GM19035 (cell line): ENCODE results near the gene CERS4.
"Not testable (repeated sequence)": the region's sequence is repeated elsewhere in the genome, so short reads cannot be mapped to it uniquely, and the experiment has no call there.

Source experiments
- ATAC-seq: cut with Tn5 transposase; IDR thresholded peaks from one replicate; pipeline ENCODE4 v1.9.1; 2021; ENCODE audit not compliant: unreplicated experiment

The CERS4 gene

DNA sequence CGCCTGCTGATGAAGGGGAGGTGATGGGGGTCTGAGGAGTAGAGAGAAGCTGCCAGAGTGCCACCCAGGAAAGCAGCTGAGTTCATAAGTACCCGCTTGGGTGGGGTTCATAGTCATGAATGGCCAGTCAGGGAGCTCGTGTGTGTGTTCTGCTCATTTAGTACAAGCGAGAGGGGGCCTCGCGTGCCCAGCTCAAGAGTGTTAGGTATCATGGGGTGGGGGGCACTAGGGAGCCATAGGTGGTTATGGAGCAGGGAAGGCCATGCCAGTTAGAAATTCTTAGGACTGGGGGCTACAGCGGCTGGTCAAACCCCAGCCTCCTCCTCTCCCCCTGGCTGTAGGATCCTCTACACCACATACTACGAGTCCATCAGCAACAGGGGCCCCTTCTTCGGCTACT, 52.2 kb downstream of the CERS4 start:
- ATAC-seq = no peak

DNA sequence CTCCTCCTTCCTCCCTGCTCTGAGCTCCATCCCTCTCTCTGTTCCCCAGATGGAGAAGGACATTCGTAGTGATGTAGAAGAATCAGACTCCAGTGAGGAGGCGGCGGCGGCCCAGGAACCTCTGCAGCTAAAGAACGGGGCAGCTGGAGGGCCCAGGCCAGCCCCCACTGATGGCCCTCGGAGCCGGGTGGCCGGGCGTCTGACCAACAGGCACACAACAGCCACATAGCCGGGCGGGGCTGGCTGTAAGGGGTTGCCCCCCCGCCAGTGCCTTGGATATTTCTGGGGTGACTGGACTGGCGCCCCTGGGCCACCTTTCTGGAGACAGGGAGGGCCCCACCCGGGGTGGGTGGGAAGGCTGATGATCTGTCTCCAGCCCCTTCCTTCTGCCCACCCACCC, 52.7 kb downstream of the CERS4 start:
- no peak for ATAC-seq

DNA sequence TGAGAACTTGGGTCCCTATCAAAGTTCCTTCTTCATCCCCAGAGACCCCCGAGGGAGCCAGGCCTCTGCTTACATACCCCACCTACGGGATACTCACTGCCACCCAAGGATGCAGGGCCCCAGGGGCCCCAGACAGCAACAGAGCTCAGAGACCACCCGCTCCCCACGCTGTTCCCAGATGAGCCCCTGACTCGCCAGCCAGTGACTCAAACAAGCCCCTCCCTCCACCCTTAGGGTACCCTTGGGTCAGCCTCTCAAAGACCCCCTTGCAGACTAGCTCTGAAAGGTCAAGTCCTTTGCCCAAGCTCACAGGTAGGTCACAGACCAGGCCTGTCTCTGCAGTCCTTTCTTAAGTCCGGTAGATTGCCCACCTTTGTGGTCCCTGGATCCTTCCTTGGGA, 53.3 kb downstream of the CERS4 start:
- ATAC-seq = no peak

DNA sequence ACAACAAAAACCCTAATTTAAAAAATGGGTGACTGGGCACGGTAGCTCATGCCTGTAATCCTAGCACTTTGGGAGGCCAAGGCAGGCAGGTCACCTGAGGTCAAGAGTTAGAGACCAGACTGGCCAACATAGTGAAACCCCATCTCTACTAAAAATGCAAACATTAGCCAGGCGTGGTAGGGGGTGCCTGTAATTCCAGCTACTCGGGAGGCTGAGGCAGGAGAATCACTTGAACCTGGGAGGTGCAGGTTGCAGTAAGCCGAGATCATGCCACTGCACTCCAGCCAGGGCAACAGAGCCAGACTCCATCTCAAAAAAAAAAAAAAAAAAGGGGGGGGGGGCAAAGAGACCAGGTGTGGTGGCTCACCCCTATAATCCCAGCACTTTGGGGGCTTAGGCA, 55.1 kb downstream of the CERS4 start:
- not testable (repeated sequence) for ATAC-seq

DNA sequence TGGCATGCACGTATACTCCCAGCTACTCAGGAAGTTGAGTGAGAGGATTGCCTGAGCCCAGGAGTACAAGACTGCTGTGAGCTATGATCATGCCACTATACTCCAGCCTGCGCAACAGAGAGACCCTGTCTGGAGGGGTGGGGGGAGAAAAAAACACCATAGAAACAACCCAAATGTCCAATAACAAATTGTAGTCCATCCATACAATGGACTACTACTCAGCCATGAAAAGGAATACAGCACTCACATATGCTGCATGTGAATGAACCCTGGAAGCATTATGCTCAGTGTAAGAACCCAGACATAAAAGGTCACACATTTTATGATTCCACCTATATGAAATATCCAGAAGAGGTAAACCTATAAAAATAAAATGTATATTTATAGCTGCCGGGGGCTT, 56.7 kb downstream of the CERS4 start:
- ATAC-seq = no peak

DNA sequence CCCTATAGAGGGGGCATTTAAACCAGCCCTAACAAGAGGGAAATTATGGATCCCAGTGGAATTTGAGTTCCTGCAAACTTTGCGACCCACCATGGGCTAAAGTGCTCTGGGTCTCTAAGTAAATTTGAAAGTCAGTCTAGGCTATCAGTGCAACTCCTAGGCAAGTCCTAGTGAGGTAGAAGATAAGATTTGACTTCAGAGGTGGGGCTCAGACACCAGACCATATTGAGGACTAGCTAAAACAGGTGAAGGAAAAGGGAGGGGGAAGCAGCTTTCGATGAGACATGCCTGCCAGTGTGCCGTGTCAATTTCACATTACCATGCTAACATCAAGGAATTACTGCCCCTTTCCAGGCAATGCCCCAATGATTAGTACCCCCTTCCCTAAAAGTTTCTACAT, 60.6 kb downstream of the CERS4 start:
- no peak for ATAC-seq

DNA sequence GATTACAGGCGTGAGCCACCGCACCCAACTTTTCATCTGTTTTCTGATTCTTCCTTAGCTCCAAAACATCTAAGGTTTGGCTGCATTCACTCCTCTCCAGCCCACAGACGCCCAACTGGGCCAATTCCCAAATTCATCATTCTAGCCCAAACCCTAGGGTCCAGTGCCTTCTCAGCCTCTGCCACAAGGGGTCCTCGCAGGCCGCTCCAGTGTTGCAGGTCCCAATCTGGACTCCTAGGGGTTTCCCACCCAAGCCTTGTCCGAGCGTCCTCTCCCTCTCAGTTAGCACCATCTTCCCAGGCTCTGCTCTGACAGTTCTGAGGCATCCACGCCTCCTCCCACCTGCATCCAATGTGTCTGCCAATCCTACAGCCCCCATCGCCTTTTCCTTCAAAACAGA, 67.3 kb downstream of the CERS4 start:
- not testable (repeated sequence) for ATAC-seq

DNA sequence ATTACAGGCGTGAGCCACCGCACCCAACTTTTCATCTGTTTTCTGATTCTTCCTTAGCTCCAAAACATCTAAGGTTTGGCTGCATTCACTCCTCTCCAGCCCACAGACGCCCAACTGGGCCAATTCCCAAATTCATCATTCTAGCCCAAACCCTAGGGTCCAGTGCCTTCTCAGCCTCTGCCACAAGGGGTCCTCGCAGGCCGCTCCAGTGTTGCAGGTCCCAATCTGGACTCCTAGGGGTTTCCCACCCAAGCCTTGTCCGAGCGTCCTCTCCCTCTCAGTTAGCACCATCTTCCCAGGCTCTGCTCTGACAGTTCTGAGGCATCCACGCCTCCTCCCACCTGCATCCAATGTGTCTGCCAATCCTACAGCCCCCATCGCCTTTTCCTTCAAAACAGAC, 82.2 kb downstream of the CERS4 start:
- not testable (repeated sequence) for ATAC-seq

DNA sequence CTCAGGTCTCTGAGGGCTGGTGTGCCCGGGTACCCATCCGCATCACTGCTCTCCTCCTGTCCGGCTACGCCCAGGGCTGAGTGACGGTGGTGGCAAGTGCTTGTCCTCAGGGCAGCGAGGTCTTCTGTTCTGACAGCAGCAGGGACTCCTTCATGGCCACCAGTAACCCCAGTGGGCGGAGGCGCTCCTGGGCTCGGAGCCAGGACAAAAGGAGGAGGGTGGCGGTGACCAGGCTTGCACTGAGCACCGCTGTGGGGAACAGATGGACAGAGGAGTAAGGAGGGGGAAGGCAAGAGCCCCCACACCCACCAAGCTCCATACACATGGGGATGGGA, 93.2 kb downstream of the CERS4 start:
- ATAC-seq = no peak

DNA sequence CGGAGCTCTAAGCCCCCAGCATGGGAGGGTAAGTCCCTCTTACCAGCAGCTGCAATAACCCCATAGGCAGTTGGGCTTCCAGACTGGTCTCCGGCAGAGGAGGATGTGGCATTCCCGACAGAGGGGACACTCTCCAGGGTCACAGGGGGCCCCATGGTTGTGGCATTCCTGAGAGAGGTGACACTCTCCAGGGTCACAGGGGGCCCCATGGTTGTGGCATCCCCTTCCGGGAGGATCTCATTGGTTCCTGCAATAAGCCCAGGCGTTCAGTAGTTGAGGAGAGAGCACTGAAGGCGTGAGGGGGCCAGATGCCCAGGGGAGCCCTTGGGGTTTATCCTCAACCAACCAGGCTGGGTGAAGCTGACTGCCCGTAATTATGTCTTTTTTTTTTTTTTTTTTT, 93.6 kb downstream of the CERS4 start:
- ATAC-seq = no peak

DNA sequence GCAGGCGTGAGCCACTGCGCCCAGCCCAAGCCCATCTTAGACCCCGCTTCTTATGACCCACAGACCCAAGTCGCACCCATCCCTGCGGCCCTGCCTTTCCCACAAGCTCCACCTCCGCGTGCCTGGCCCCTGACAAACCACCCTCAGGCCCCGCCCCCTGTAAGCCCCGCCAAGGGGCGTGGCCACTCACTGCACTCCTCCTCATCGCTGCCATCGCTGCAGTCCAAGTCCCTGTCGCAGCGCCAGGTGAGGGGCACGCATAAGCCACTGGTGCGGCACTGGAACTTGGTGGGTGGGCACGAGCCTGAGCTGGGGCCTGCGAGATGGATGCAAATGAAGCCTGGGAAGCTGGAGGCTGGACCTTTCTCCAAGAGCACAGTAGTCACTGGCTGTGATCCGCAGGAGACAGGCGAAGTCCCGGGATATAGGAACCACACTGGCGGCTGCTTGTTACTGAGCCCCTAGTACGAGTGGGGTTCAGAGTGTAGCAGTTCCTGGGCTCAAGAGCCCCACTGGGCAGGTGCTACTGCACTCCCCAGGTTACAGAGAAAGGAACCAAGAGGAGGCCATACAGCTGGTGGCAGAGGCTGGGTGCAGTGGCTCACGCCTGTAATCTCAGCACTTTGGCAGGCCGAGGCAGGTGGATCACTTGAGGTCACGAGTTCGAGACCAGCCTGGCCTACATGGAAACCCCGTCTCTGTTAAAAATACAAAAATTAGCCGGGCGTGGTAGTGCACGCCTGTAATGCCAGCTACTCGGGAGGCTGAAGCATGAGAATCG, 95.9 kb downstream of the CERS4 start:
- no peak for ATAC-seq

DNA sequence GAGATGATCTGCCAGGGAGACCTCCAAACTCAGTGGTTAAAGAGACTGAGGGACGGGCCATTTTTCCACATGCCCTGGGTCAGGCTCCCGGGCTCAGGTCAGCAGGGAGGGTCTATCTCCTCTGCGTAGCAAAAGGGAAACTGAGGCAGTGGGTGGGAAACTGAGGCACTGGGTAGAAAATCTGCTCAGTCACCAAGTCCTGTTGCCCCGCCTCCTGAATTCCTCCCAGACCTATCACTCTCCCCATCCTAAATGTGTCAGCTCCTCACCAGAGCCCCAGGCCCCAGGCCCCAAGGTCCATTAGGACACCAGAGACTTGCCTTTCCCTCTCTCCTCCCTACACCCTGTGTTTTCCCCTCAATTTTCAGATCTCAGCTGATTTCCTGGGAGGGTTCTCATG, 96.6 kb downstream of the CERS4 start:
- no peak for ATAC-seq

DNA sequence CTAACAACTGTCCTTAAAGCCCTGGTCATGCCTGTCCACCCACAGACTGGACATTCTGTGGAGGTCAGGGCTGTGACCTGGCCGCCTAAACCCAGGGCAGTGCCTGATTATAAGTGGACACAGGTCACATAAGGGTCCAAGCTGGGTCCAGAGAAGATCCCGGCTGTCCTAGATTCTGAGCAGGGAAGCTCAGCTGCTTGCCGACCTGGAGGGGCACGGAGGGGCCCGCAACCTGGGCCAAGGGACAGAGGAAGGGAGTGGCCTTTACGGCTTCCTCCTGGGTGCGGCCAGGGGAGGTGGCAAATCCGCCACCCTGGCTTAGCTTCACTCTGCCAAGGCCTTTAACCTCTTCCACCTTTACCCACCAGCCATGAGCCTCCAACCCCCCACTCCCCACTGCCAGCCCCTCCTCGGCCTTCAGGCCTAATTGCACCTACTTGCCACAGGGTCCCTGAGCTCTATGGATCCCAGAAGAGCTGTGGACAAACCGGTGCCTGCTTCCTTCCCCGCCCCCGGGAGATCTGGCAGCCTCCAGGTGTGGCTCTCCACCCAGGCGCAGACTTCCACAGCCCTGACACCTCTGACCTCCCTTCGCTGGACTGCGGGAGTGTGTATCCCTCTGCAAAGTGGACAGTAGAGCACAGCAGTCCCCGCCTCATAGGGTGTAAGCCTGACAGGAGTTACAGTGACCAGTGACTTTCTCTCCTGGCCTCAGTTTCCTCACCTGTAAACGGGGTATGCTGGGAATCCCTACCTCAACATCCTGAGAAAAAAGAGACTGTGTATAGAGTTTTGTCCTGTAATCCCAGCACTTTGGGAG, 97.3 kb downstream of the CERS4 start:
- ATAC-seq = no peak

DNA sequence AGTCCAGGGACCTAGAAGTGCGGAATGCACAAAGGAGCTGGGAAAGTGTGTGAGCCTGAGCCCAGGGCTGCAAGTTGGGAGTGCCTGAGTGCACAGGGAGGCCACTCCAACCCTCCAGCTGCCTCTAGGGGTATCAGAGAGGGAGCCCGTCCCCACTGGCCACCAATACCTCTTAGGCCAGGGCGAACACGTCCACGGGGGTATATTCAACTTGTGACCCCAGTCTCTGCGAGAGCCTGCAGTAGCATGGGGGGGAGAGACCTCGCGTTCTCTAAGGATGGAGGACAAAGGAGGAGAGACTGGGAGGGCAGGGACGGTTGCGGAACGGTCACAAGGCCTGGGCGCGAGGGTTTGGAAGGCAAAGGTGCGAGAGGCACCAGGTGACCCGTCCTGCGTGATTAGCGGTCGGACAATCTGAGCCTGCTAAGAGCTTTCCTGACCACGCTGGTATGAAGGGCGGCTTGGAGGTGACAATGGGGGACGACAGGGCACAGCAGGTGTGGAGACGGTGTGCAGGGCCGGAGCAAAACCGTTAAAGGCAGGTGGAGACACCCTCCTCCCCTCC, 98.3 kb downstream of the CERS4 start:
- ATAC-seq = no peak

DNA sequence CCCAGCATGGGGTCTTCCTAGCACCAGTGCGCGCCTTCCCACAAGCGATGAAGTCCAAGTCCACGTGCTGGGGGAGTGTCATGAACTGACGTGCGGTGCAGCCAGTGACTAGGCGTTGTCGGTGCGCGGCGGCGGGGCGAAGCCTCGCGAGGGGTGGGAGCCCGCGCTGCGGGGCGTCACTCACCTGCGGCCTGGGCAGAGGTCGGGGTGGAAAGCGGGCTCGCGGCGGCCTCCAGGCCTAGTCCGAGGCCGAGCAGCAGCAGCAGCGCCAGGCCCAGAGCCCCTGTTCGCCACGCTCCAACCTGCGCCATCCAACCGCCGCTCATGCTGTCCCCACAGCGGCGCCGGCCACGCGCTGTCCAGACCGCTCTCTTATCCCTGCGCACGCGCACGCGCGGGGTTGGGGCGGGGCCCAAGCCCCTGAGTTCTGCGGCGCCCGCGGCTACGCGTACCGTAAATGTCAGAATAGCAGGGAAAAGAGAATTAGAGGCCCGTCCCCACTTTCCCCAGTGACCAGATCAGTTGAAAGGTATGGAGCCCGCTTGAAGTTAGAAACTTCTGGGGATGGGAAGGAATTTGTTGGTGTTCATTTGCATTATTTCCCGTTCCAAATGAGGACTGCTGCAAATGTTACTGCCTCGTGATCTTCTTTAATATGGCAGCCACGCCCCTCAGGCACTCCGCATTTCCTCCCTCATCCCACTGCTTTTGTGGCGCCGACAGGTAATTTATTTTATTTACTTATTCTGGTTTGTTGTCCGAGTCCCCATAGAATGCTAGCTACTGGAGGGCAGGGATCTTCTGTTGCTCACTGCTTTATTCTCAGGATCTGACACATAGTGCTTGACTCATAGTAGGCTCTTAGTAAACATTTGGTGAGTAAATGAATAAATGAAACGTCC, 99.0 kb downstream of the CERS4 start, which contains the start of gene CD320:
Gene CD320 (minus strand): TSS at position 394 of the 902 bp plus-strand sequence. CDS start 68 bp downstream, at position 326.
- peak; percentile 82 for ATAC-seq

DNA sequence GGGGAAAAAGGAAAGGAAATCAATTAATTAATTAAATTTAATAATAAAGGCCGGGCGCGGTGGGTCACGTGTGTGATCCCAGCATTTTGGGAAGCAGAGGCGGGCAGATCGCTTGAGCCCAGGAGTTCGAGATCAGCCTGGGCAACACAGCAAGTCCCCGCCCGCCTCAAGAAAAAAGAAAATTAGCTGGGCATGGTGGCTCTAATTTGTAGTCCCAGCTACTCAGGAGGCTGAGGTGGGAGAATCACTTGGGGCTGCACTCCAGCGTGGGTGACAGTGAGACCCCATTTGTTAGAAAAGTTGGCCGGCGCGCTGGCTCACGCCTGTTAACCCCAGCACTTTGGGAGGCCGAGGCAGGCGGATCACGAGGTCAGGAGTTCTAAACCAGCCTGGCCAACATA, 99.7 kb downstream of the CERS4 start:
- no peak for ATAC-seq

DNA sequence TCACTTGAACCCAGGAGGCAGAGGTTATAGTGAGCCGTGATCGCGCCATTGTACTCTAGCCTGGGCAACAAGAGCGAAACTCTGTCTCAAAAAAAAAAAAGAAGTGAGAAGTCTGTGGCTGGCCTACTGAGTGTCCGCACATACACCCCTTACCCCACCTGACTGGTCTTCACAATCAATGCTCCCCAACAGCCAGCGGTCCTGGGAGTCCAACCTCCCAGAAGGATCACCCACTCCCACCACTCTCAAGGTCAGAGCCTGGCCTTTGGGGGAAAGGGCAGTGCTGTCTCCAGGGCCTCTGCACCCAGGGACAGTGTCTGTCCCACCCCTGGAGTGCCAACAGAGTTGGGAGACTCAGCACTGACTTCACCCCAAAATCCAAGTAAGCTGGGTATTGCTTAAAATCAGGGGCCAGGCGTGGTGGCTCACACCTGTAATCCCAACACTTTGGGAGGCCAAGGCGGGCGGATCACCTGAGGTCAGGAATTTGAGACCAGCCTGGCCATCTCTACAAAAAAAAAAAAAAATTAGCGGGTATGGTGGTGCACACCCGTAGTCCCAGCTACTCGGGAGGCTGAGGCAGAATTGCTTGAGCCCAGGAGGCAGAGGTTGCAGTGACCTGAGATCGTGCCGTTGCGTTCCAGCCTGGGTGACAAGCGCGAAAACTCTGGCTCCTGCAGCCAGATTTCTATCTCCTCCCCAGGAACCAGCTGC, 101.3 kb downstream of the CERS4 start:
- no peak for ATAC-seq

DNA sequence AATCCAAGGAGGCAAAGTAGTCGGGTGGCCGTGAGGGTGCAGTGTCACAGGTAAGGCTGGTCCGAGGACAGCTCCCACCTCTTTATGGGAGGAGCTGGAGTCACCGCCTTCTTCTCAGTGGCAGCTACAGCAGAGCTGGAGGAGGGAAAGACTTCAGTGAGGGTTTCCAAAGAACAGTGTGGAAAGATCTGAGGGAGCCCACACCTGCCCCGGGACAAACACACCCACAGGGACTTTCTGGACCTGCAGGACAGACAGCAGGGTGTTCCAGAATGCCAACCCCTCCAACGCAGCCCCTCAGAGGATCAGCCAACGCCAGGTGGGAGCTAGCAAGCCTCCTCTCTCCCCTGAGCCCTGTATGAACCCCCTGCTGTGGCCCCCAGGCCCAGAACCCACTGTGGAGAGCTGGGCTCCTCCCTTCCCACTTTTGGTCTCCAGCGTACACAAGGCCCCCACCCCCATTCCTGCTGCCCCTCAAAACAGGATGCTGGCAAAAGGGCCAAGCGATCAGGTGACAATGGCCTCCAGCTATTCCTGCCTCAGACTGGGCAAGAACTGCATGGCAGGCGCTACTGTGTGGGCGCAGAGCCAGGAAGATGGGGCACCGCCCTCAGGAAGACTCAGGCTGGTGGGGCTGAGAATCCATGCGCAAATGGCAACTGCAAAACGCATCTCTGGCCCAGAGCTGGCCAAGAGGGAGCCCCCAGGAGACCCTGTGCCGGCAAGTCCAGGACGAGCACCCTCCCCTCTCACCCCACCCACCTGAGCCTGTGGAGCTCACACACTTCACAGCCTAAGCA, 102.5 kb downstream of the CERS4 start:
- no peak for ATAC-seq
